NCI-H146 treated with DMSO at 0.1 percent for 48 hours (cell line): Measurements from ENCODE around the gene ZNF862.
"Not testable (repeated sequence)": the region's sequence is repeated elsewhere in the genome, so short reads cannot be mapped to it uniquely, and the experiment has no call there.

Experiments used
- DNase-seq: peaks from one replicate; lab custom pipeline; 2025; ENCODE audit not compliant: unreplicated experiment; lab: John Stamatoyannopoulos, UW

ZNF862 gene

GRCh38 chr7:149879766-149880637 is 41.8 kb downstream of the ZNF862 start:
- DNase-seq = no peak

GRCh38 chr7:149880638-149881311 is 42.6 kb downstream of the ZNF862 start:
- DNase-seq = no peak

- no peak for DNase-seq
These were observed 43.4 kb downstream of the ZNF862 start for GRCh38 chr7:149881328-149882247.

GRCh38 chr7:149882248-149883047 is 44.3 kb downstream of the ZNF862 start:
- DNase-seq = no peak

- no peak for DNase-seq
These were observed 44.9 kb downstream of the ZNF862 start for GRCh38 chr7:149883048-149883438.

- peak; percentile 40 for DNase-seq
These were observed 45.3 kb downstream of the ZNF862 start for GRCh38 chr7:149883452-149883861.

- no peak for DNase-seq
These were observed 45.8 kb downstream of the ZNF862 start for GRCh38 chr7:149884016-149884415.

- no peak for DNase-seq
These were observed 46.4 kb downstream of the ZNF862 start for GRCh38 chr7:149884541-149884940.

- DNase-seq = peak; percentile 45
These were observed 47.2 kb downstream of the ZNF862 start for GRCh38 chr7:149885191-149886017.

- no peak for DNase-seq
These were observed 47.8 kb downstream of the ZNF862 start for GRCh38 chr7:149886018-149886415.

GRCh38 chr7:149887311-149887710 is 49.1 kb downstream of the ZNF862 start:
- no peak for DNase-seq

GRCh38 chr7:149890715-149891114 is 52.5 kb downstream of the ZNF862 start:
- DNase-seq = not testable (repeated sequence)

GRCh38 chr7:149894957-149895356 is 56.8 kb downstream of the ZNF862 start:
- not testable (repeated sequence) for DNase-seq

GRCh38 chr7:149907776-149908376 is 69.7 kb downstream of the ZNF862 start:
- DNase-seq = not testable (repeated sequence)

- DNase-seq = not testable (repeated sequence)
These were observed 72.0 kb downstream of the ZNF862 start for GRCh38 chr7:149910219-149910618.

- not testable (repeated sequence) for DNase-seq
These were observed 74.0 kb downstream of the ZNF862 start for GRCh38 chr7:149912126-149912525.
